OCI-LY7 (cell line): ENCODE measurements around the gene UBE2K.

ENCODE experiments used
- EZH2phosphoT487 ChIP-seq: fragments of 200-600 bp; sonication (generic); IDR thresholded peaks from 2 replicates; pipeline ENCODE4 v1.6.1; 2018; ENCODE audit warnings: low read depth, borderline replicate concordance, mild to moderate bottlenecking, mixed run types, antibody characterized with exemption, low read length, moderate library complexity, mixed read lengths
- TF ChIP-seq, protein P1 (sequence below): fragments of 200-600 bp; sonication (generic); conservative IDR thresholded peaks from 2 replicates; pipeline ENCODE4 v1.5.1; 2014; ENCODE audit warnings: mild to moderate bottlenecking, antibody characterized with exemption, low read length, moderate library complexity, mixed read lengths

DNA sequence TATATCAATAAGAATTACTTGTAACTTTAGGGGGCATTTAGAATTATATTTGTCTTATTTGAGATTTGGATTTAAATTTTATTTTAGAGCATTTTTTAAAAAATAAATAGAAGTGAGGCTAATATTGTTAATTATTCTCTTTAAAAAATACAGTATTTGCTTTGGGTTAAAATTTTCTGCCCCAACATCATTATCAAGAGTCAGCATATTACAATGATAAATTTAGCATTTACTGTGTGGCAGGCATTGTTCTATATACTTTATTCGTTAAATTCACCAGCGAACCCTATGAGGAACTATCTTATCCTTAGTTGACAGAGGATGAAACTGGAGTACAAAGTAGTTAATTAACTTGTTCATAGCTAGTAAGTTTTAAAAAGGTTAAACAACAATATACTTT lies 34.0 kb downstream of the UBE2K start:
- TF ChIP-seq, protein P1, sequence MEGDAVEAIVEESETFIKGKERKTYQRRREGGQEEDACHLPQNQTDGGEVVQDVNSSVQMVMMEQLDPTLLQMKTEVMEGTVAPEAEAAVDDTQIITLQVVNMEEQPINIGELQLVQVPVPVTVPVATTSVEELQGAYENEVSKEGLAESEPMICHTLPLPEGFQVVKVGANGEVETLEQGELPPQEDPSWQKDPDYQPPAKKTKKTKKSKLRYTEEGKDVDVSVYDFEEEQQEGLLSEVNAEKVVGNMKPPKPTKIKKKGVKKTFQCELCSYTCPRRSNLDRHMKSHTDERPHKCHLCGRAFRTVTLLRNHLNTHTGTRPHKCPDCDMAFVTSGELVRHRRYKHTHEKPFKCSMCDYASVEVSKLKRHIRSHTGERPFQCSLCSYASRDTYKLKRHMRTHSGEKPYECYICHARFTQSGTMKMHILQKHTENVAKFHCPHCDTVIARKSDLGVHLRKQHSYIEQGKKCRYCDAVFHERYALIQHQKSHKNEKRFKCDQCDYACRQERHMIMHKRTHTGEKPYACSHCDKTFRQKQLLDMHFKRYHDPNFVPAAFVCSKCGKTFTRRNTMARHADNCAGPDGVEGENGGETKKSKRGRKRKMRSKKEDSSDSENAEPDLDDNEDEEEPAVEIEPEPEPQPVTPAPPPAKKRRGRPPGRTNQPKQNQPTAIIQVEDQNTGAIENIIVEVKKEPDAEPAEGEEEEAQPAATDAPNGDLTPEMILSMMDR: no peak
- TF ChIP-seq EZH2phosphoT487: no peak
